Measurements from ENCODE around the gene TCHH.

TCHH gene

GRCh38 chr1:152067929-152068328, 47.3 kb downstream of the TCHH start:
- no peak for DNase-seq (ENCODE audit: low read depth)
- no peak for TF ChIP-seq CTCF (IDR thresholded peaks at IDR 0.05; ENCODE audit: control insufficient read depth, extremely low read depth, insufficient read depth)
- H3K4me3 ChIP-seq (ENCODE audit: low read depth, low read length) = no peak overlapping the region

GRCh38 chr1:152067150-152067549, 48.1 kb downstream of the TCHH start:
- H3K4me3 ChIP-seq (ENCODE audit: low read depth, low read length) = no peak overlapping the region
- no peak for TF ChIP-seq CTCF (IDR thresholded peaks at IDR 0.05; ENCODE audit: control insufficient read depth, extremely low read depth, insufficient read depth)
- DNase-seq (ENCODE audit: low read depth) = no peak

- H3K4me3 ChIP-seq (ENCODE audit: low read depth, low read length) = no peak overlapping the region
- no peak for TF ChIP-seq CTCF (IDR thresholded peaks at IDR 0.05; ENCODE audit: control insufficient read depth, extremely low read depth, insufficient read depth)
- no peak for DNase-seq (ENCODE audit: low read depth)
Measured at GRCh38 chr1:152061952-152062351, 53.3 kb downstream of the TCHH start.

All from LNCaP clone FGC (cell line).